Right lobe of liver (tissue), 4 donors: ENCODE results near the gene DAGLA.

Source experiments
- CTCF ChIP-seq, 4 donors: fragments of 200-600 bp in 3 of 4; fragments of 450-650 bp in 1 of 4; IDR thresholded peaks; one replicate each; pipeline versions ENCODE4 v1.5.1 to v1.8.0; 2016 to 2022; ENCODE audit warnings: antibody characterized with exemption in 4 of 4, mild to moderate bottlenecking in 2 of 4
- POLR2A ChIP-seq: fragments of 450-650 bp; IDR thresholded peaks from one replicate; pipeline ENCODE4 v1.6.1; 2017; ENCODE audit warnings: antibody characterized with exemption, mild to moderate bottlenecking
- donor health status: DM: no; HTN: no; CAD: no.
- donor health status: DM: no; HTN: no; CAD: no.
- donor health status: DM: no; HTN: yes; CAD: no.

GRCh38 chr11:61752925-61753521 lies 72.8 kb downstream of the DAGLA start:
- TF ChIP-seq CTCF (IDR thresholded peaks at IDR 0.05) (no peak), POLR2A (no peak)
